Fibroblast of villous mesenchyme (primary cell): ENCODE results near the gene SYTL3. TPM values are rescaled to one million over a fixed set of nuclear protein-coding genes. Genes with fewer than 3 reads are reported as not detected.

Source experiments
- DNase-seq: peaks from one replicate; pipeline ENCODE4 v3.0.0-alpha.2; 2010; ENCODE audit warnings: low read depth
- H3K4me3 ChIP-seq: 2 replicates; pipeline ENCODE4 v1.5.1; 2011; ENCODE audit warnings: low read depth, mild to moderate bottlenecking, low read length
- CTCF ChIP-seq: IDR thresholded peaks from 2 replicates; pipeline ENCODE4 v1.5.1; 2012; ENCODE audit warnings: low read depth, mild to moderate bottlenecking, low read length; ENCODE audit not compliant: insufficient read depth
- small RNA-seq: library from RNA; depleted of rRNA; stranded (forward); fragments of <200 nt; gene quantifications from one replicate; pipeline ENCODE3, GENCODE V24; 2012
- total RNA-seq: library from RNA; depleted of rRNA; stranded (reverse); fragments of >200 nt; gene quantifications from 2 replicates; pipeline ENCODE4 v1.2.3, GENCODE V29; 2012

SYTL3 gene
- total RNA-seq, 1 donor = 1.7 TPM

- DNase-seq = no peak
- TF ChIP-seq CTCF = no peak
- H3K4me3 ChIP-seq = no peak overlapping the region
Measured at GRCh38 chr6:158810155-158811095, 160.6 kb downstream of the SYTL3 start.

- TF ChIP-seq CTCF = no peak
Measured at GRCh38 chr6:158812611-158813010, 162.8 kb downstream of the SYTL3 start.

GRCh38 chr6:158813032-158813431 lies 163.2 kb downstream of the SYTL3 start:
- no peak for DNase-seq
- no peak overlapping the region for H3K4me3 ChIP-seq
- TF ChIP-seq CTCF = no peak

More at GRCh38 chr6:158812611-158813010, 162.8 kb downstream of the SYTL3 start:
- DNase-seq = no peak
- H3K4me3 ChIP-seq = no peak overlapping the region

Small RNAs within 50 kb of the gene (small RNA-seq; reads per million reads assigned to genes)
- gene MIR3918 = not detected
- gene MIR7161 = not detected

Other genes starting within 250 kb of the SYTL3 start
- 35.1 and 58.3 TPM in 2 replicates for gene TMEM181, start 90.0 kb upstream of the SYTL3 start, total RNA-seq
- 99.9 and 114 TPM in 2 replicates for gene DYNLT1, start 5.3 kb upstream of the SYTL3 start, total RNA-seq
- gene EZR, start 169.3 kb downstream of the SYTL3 start, total RNA-seq = 100 and 116 TPM in 2 replicates